VCaP (cell line): ENCODE results near the gene GVQW3.

Source experiments
- H3K27ac ChIP-seq: fragments of 450-650 bp; 2 replicates; pipeline ENCODE4 v1.5.1; 2017
- CTCF ChIP-seq: fragments of 450-650 bp; conservative IDR thresholded peaks from 2 replicates; pipeline ENCODE4 v1.5.1; 2017; ENCODE audit warnings: mild to moderate bottlenecking, moderate library complexity

GVQW3 gene

DNA sequence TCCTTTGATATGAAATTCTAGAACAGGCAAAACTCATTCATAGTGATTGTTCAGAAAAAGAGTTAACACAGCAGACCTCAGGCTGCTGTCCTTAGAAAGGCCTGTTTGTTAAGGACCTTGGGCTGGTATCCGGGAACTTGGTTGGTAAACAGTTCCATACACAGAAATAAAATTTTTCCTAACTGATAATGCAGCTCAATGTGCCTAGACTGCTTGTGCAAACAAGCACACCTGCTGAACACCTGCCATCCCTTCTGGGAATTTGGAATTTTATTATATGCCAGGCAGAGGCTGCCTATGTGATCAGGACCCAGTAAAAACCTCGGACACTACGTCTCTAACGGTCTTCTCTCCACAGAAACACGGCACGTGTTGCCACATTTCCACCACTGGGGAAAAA is 11.7 kb upstream of the GVQW3 start:
- TF ChIP-seq CTCF: no peak
- peak overlapping the region; percentile 64 for H3K27ac ChIP-seq

DNA sequence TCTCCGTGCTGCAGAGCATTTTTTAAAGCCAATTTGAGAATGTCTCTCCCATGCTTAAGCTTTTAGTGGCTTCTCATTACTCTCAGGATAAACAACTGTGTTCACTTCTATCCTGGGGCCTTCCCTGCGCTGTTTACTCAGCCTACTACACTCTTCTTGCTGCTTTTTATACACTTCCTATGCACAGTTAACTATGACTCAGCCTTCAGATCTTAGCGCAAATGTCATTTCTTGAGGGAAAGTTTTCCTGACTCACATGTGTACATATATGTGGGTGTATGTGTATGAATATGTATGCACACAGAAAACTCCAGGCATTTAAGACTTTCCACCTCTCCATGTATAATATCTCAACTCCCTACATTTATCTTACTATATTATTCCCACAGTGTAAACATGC is 10.0 kb upstream of the GVQW3 start:
- TF ChIP-seq CTCF: no peak
- peak overlapping the region; percentile 64 for H3K27ac ChIP-seq

GRCh38 chr11:76376746-76377558 is 4.2 kb upstream of the GVQW3 start:
- H3K27ac ChIP-seq: peak overlapping the region; percentile 94
- TF ChIP-seq CTCF: no peak

GRCh38 chr11:76379807-76380158 is 1.3 kb upstream of the GVQW3 start:
- TF ChIP-seq CTCF: no peak
- H3K27ac ChIP-seq: peak overlapping the region; percentile 94

DNA sequence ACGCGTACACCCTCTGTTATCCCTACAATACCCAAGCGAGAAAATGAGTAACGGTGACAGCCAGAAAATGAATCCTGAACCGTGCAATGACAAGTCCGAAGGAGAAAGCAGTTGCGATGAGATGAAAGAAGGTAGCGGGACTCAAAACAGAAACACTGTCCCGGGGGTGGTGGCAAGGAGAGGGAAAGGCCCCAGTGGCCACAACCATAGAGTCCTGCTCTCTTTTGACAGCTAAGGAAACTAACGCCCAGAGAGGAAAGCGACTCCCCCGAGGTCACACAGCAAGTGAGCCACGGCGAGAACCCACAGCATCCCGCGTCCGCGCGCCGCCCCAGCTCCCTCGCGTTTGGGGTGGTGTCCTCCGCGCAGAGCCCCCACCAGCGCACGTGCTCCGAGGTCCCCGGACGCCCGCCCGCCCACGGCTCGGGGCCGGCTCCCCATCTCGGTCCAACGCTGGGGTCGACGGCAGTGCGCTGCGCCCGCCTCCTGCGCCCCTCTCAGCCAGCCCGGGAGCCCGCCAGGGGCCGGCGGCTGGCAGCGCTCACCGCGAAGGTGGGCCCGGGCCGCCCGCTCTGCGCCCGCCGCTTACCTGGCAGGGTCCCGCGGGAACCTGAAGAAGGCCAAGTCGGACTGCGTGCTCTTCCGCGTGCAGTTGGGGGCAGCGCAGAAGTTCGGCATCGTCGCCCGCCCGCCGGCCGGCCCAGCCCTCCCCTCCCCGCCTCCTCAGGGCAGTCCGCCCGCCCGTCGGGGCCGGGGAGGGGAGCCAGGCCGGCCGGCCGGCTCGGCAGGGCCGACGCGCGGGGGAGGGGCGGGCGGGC is 755 bp upstream of the GVQW3 start:
- no peak for TF ChIP-seq CTCF
- H3K27ac ChIP-seq: peak overlapping the region; percentile 94

DNA sequence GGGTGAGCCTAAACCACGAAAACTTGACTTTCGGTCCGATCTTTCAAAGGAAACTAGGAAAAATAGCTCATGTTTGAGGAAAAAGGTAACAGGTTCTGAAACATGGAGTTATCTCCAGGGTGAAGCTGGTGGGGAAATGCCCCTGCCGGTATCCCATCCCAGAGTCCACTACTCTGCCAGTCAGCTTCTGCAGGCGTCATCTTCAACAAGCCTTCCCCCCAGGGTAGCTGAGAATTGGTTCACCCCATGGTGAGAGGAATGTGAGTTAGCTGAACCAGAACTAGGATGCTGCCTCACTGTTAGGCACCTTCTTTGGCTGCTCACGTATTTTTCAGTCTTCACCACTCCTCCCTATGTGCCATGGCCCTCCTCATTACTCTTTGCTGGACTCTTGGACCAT is 1.1 kb downstream of the GVQW3 start:
- H3K27ac ChIP-seq: peak overlapping the region; percentile 94
- TF ChIP-seq CTCF: no peak

- H3K27ac ChIP-seq: no peak overlapping the region
- TF ChIP-seq CTCF: no peak
These were observed 4.8 kb downstream of the GVQW3 start for GRCh38 chr11:76385903-76386302.
